GM18517 (cell line): Measurements from ENCODE around the gene LGALS7.

Experiments
- ATAC-seq: cut with Tn5 transposase; IDR thresholded peaks from one replicate; pipeline ENCODE4 v1.9.1; 2021; ENCODE audit warnings: mild to moderate bottlenecking, moderate library complexity; ENCODE audit not compliant: unreplicated experiment

LGALS7 gene

DNA sequence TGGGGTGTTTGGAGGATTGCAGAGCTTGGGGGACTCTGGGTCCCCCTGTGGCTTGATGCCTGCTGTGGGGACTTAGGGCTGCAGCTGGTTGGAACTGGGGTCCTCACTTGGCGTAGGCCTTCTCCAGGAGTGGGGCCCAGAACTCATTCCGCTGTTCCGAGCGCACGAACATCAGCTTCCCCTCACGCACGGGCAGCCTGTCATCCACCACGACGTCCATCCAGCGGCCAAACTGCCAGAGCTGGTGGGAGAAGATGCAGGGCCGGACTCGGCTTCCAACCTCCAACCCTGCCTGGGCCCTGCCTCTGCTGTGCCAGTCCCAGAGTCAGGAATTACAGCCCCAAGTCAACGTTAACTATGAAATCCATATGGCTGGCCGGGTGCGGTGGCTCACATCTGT lies 31.6 kb downstream of the LGALS7 start:
- ATAC-seq = no peak

DNA sequence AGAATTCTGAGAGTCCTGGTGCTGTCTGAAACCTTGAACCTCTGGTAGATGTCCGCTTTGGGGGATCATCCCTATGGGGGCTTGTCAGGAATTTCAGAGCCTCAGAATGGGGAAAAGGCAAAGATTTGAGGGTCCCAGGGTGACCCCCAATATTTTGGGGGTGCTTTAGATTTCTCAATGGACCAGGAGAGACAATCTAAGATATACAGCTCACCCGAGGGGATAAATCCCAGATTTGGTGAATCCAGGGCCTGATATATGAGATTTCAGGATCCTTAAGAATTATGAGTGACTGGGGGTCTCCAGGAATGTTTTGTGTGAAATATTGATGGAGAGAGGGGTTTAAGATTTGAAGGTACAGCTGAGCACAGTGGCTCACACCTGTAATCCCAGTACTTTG lies 32.4 kb downstream of the LGALS7 start:
- ATAC-seq = no peak

DNA sequence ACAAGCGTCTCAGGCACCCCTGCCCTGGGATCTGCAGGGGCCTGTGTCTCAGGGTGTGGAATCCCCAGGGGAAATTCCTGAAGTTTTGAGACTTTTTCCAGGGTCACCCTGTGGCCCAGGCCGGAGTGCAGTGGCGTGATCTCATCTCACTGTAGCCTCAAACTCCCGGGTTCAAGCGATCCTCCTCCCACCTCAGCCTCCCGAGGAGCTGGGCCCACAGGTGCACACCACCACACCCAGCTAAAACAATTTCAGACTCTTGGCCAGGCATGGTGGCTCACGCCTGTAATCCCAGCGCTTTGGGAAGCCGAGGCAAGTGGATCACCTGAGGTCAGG lies 33.1 kb downstream of the LGALS7 start:
- no peak for ATAC-seq

DNA sequence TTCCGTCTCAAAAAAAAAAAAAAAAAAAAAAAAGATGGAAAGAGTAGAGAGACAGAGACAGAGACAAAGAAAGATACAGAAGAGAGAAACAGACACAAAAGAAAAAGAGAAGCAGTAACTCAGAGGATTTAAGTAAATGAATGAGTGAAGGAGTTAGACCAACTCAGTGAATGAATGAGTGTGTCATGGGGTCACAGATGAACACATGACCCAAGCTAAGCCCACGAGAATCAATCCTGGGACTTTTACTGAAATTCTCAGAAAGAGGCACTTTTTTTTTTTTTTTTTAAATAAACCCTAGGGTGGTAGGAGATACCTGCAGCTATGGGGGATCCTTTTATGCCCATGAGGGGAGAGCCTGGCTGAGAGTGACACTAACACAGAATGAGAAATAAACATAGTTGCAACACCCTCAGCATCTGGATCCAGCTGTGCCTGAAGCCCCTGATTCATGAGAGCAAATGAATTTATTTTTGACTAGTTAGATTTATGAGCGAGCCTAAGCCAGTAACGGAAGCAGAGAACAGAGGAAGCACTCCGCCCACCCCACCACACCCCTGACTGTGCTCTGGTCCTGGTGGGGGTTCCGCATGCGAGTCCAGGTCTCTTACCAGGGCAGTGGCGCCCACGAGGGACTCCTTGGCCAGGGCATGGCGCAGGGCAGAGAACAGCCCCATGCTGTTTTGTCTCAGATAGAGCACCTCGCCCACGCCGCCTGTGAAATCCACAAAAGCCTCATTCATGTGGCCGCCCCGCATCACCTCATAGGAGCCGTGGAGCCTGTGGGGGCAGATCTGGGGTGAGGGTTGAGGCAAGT lies 33.7 kb downstream of the LGALS7 start:
- no peak for ATAC-seq

DNA sequence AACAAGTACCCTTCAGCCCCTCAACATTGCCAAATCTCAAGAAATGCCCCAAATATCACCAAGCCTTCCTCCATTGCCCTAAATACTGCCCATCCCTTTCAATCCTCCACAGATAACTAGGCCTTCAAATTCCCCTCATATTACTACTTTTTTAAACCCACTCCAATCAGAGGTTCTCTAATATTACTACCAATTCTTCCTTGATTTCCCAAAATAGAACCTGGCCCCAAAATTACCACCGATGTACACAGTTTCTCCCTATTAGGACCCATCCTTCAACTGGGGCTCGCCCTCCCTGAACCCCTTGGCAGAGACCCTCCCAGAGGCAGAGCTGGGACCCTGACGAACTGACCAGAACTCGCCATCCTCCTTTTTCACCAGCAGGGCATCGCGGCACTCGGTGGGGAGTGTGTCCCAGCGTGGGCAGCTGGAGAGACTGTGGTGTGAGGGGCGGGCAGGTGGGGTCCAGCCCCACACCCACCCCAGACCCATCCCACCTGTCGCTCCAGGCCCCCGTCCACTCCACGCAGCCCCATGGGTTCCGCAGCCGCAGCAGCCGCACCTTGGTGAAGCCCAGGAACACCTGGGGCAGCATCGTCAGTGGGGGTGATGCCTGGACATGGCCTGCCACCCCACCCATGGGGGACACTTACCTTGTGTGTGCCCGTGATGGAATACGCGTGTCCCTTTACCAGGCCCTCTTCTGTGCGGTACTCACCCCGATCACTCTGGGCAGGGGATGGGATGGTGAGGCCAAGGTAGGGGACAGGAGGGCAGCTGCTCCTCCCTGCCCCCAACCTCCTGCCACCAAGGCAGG lies 35.2 kb downstream of the LGALS7 start:
- ATAC-seq = no peak

DNA sequence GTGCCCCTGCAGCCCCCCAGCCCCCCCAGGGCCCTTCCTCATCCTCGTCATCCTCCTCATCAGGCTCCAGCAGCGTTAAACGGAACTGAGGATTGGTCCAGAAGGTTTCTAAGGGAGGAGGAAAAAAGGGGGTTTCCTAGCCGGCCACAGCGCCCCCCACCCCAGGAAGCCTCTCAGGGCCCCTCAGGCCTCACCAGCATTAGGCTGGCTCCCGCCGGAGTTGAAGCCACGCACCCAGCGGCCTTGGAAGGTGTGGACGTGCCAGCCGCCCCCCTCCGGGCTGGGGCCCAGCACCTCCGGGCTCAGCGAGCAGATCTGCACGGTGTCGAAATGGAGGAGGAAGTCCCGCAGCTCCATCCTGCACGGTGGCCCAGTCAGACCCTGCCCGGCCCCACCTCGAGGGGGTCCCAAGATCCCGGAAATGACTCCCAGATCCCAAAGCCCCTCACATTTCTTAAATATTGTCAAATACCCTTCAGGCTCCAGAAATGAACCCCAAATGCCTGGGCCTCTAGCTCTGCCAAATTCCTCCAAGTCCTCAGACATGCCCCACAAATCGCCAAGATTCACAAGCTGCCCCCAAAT lies 35.9 kb downstream of the LGALS7 start:
- ATAC-seq = no peak

DNA sequence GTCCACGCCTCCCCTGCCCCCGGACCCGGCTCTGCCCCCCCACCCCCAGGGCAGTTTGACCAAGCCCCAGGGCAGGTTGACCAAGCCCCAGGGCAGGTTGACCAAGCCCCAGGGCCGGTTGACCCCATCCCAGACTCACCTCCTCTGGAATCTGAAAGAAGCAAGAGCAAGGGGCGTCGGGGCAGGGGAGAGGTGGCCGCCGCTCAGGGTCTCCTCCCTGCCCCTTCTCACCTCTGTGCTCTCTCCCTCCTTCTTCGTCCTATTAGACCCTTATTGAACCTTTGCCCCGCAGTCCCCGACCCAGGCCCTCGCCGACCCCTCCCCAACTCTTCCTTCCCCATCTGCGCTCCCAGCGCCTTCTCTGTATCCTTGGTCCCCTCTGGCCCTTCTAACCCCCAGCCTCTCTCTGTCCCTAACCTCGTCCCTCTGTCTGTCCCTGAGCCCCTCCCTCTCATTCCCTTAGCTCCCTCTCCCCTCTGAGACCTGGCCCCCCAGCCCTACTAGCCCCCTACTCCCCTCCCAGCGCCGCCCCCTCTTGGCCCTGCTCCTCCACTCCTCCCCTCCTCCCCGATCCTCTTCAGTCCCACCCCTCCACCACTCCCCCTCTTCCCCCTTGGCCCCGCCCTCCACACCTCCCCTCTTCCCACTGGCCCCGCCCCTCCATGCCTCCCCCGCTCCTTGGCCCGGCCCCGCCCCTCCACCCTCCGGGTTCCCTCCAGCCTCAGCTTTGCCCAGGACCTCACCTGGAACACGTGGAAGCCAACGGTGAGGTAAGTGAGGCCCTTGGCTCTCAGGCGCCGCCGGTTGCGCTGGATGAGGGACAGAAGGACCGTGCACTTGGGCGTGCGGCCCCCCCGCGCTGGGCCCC lies 36.7 kb downstream of the LGALS7 start:
- ATAC-seq = no peak

DNA sequence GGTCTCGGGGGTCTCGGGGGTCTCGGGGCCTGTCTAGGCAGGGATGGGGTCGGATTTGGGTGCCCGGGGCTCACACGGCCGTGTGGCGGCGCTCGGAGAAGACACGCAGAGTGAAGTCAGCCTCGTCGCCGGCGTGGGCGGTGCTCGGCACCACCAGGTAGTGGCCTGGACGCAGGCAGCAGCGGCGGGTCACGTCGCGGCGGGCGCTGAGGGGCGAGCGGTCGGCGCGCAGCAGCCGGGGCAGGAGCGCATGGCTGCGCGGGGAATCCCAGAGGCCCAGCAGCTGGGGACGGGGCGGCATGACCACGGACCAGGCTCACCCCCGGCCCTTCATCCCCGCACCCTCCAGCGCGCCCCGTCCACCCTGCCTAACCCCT lies 37.3 kb downstream of the LGALS7 start:
- ATAC-seq = no peak

DNA sequence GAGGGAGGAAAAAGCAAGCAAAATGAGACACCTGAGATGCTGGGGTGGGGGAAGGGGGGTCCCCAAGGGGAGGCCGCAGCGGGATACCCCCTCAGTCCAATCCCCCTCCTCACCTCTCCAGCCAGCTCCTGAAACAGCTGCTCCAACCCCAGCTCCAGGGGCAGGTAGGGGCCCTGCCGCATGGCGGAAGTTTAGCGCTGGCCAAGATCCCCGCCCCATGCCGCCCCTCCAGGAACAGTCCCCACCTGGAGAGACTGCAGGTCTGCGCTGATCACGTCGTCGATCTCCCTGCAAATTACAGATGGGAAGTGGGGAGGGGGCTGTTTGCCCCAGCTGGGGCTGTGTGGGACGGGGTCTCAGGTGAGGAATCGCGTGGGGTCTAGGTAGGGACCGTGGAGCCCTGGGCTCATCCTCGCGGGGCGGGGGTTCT lies 38.0 kb downstream of the LGALS7 start:
- ATAC-seq = no peak

DNA sequence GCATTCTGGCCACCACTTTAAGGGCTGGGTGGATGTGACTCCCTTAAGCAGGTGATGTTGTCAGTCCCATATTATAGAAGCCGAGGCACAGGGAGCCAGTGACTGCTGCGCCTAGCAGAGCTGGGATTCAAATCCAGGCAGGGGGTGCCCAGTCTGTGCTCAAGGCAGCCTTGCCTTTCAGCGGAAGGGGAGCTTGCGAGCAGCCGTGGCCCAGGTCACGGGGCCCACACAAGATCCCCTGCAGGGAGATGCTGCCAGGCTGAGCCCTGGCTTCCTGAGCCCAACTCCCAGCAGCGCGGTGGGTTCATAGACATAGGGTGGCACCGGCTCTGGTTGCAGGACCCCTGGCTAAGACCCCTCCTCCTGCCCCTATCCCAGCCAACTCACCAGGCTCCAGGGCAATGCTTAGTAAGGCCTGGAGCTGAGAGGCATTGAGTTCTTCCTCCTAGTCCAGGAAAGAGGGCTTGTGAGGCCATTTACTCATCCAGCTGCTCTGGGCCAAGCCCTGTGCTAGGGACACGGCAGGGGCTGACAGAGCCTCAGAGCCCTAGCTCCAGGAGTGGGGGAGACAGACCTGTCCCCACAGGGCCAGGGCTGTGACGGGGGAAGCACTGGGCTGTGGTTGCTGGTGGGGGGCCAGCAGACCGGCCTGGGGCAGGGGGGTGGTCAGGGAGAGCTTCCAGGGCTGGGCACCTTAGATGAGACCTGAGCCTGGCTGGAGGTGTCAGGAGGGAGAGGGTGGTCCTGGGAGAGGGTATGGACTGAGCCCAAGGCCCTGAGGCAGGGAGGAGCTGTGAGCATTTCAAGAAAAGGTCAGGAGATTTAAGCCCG lies 38.7 kb downstream of the LGALS7 start:
- no peak for ATAC-seq

DNA sequence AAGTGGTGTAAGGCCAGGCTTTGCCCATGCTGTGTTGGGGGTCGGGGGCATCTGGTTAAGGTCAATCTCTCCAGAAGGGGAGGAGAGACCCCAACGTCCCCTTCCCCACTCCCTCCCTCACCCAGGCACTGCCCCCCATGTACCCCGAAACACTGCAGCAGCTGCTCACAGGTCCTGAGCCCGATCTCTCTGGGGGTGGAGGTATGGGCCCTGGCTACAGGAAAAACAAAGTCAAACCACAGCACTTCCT lies 39.2 kb downstream of the LGALS7 start:
- ATAC-seq = no peak

DNA sequence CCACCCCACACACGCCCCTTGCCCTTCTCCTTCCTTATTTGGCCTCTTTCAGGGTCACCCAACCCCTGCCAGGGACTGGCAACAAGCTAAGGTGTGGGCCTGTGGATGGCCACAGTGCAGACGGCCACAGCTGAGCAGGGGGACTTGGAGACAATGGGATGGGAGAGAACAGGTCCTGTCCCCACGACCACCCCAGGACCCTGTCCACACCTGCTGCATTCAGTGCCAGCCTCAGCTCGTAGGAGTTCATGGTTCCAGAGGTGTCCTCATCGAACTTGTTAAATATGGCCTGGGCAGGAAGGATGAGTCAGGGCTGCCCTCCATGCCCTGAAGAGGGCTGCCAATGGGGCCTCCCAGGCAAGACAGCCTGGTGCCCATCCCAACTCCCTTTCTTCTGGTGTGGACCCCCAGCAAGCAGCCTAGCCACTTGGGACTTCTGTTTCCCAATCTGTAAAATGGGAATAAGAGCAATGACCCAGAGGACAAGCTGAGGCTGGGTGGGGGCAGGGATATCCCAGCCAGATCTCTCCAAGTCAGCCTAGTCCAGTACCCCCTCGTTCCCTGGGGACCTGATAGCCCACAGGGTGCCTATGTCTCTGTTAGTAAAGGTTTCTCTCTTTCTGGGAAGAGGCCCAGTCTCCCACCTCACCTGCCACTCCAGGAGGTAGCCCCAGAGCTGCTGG lies 39.7 kb downstream of the LGALS7 start:
- ATAC-seq = no peak

DNA sequence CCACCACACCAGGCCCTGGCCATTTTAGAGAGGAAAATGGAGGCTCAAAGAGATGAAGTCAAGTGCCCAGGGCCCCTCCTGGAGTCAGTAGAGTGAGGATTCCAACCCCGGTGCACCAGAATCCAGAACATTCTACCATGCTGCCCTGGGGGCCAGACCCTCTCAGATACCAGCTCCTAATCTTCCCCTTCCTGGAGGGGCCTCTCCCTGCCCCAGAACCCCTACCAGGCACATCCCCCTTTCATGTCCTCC lies 40.1 kb downstream of the LGALS7 start:
- ATAC-seq = no peak

DNA sequence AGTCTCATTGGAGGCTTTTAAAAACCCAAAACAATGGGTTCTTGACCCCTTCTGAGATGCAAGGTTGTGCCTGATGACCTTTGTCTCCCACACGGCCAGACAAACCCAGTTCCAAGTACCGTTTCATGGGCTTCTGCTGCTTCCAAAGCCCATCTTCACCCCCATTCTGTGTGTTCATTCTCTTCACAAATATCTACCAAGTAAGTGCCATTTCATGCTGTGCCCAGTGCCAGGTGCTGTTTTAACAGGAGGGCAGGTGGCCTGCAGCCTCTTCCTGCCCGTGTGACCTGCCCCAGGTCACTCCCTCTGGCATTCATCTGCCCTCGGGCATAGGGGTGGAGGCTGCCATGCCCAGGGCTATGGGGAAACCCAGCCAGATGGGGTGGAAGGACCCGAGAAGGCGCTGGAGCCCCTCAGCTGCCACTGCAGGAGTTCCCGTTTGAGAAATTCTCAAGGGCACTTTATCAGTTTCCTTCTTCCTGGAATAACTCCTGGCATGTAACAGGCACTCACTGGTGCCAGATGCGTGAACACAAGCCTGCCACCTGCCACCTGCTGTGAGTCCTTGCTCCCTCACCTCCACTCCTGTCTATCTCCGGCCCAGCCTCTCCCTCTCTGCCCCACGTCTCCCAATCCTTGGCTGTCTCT lies 41.5 kb downstream of the LGALS7 start:
- no peak for ATAC-seq

DNA sequence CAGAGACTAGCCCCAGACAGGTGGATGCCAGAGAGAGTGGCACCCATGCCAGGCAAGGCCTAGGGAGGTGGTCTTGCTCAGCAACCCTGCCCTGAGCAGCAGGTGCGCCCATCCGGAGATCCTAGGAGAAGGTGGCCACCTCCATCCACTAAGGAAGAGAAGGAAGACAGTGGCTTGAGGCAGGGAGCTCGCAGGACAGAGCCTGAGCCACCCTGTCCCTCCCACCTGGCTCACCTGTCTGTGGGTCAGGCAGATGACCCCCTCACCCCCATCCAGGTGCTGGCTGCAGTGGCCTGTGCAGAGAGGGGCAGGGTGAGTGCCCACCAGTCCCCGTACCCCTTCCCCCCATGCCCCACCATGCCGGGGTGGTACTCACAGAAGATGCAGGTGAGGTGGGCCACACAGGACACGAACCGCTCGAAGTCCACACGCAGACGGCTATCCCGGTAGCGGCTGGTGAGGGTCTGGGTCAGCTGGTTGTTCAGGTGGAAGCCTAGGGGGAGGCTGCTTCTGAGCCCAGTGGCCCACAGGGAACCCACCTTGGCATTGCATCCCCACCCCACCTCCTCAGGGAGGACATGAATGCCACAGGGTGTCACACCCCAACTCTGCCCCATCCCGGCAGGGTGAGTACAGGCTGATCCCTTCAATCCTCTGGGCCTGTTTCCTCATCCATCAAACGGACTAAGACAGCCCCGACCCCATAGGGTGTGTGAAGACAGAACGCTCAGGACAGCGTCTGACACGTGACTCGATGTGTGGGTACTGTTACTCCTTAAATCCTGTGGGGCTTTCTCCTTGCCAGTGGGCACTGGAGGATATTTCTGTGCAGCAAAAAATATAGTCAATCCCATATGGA lies 42.4 kb downstream of the LGALS7 start:
- no peak for ATAC-seq

DNA sequence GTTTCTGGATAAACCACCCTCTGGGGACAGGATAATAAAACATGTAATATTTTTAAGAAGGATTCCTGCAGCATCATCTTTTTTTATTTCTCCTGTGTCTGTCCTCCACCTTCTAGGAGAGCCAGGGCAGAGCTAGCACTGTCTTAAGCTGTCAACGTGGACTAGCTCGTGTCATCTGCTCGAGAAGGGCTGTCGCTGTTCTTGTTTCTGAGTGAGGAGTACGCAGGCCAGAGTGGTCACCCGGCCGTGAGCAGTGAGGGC lies 42.9 kb downstream of the LGALS7 start:
- ATAC-seq = no peak

DNA sequence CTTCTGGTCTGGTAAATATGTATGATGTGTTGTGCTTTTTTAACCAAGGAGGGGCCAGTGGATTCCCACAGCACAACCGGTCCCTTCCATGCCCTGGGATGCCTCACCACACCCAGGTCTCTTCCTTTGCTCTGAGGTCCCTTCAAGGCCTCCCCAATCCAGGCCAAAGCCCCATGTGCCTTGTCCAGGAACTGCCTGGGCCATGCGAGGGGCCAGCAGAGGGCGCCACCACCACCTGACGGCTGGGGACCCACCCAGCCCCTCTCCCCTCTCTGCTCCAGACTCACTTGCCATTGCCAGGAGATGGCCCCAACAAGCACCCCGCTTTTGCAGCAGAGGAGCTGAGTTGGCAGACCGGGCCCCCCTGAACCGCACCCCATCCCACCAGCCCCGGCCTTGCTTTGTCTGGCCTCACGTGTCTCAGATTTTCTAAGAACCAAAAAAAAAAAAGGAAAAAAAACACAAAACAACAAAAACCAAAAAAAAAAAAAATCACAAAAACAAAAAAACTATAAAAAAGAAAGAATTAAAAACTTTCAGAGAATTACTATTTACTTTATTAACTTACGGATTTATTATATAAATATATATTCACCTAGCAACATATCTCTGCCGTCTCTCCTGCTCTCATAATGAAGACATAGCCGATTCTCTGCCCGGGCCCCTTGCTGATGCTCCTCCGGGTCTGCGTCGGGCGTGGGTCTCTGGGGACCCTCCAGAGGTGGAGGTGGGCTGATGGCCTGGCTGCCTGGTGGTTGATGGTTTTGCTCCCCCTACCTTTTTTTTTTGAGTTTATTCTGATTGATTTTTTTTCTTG lies 43.5 kb downstream of the LGALS7 start:
- no peak for ATAC-seq
